Jurkat, Clone E6-1 (cell line): ENCODE measurements around the gene KLHL29.

ENCODE experiments used
- DNase-seq: peaks from one replicate; pipeline ENCODE4 v3.0.0-alpha.2; 2011; ENCODE audit warnings: low read depth, low spot score
- H3K4me3 ChIP-seq: 2 replicates; pipeline ENCODE4 v1.5.1; 2011; ENCODE audit warnings: mild to moderate bottlenecking, low read length, control low read depth, moderate library complexity

The KLHL29 gene

GRCh38 chr2:23500836-23501235 is 115.9 kb downstream of the KLHL29 start:
- DNase-seq, result no peak
- H3K4me3 ChIP-seq, result no peak overlapping the region

- no peak for DNase-seq
- H3K4me3 ChIP-seq, result no peak overlapping the region
Measured at GRCh38 chr2:23502096-23502495, 117.1 kb downstream of the KLHL29 start.

GRCh38 chr2:23503097-23503496 is 118.1 kb downstream of the KLHL29 start:
- no peak overlapping the region for H3K4me3 ChIP-seq
- no peak for DNase-seq

GRCh38 chr2:23503682-23504081 is 118.7 kb downstream of the KLHL29 start:
- H3K4me3 ChIP-seq, result no peak overlapping the region
- no peak for DNase-seq

- DNase-seq, result no peak
- H3K4me3 ChIP-seq, result no peak overlapping the region
Measured at GRCh38 chr2:23504591-23504990, 119.6 kb downstream of the KLHL29 start.

- no peak overlapping the region for H3K4me3 ChIP-seq
- no peak for DNase-seq
Measured at GRCh38 chr2:23505218-23505983, 120.4 kb downstream of the KLHL29 start.

GRCh38 chr2:23505984-23506380 is 121.0 kb downstream of the KLHL29 start:
- no peak overlapping the region for H3K4me3 ChIP-seq
- DNase-seq, result no peak

- no peak overlapping the region for H3K4me3 ChIP-seq
- no peak for DNase-seq
Measured at GRCh38 chr2:23506531-23507266, 121.7 kb downstream of the KLHL29 start.

- no peak for DNase-seq
- H3K4me3 ChIP-seq, result no peak overlapping the region
Measured at GRCh38 chr2:23507267-23508065, 122.5 kb downstream of the KLHL29 start.

GRCh38 chr2:23508066-23508390 is 123.0 kb downstream of the KLHL29 start:
- no peak for DNase-seq
- H3K4me3 ChIP-seq, result no peak overlapping the region

- DNase-seq, result no peak
- H3K4me3 ChIP-seq, result no peak overlapping the region
Measured at GRCh38 chr2:23509103-23509502, 124.1 kb downstream of the KLHL29 start.

- H3K4me3 ChIP-seq, result no peak overlapping the region
- DNase-seq, result no peak
Measured at GRCh38 chr2:23509596-23510292, 124.8 kb downstream of the KLHL29 start.

GRCh38 chr2:23510471-23510870 is 125.5 kb downstream of the KLHL29 start:
- DNase-seq, result no peak
- H3K4me3 ChIP-seq, result no peak overlapping the region

- no peak overlapping the region for H3K4me3 ChIP-seq
- DNase-seq, result no peak
Measured at GRCh38 chr2:23512778-23513177, 127.8 kb downstream of the KLHL29 start.

- DNase-seq, result no peak
- no peak overlapping the region for H3K4me3 ChIP-seq
Measured at GRCh38 chr2:23513245-23513871, 128.4 kb downstream of the KLHL29 start.

GRCh38 chr2:23513872-23514793 is 129.2 kb downstream of the KLHL29 start:
- no peak overlapping the region for H3K4me3 ChIP-seq
- no peak for DNase-seq

- DNase-seq, result no peak
- H3K4me3 ChIP-seq, result no peak overlapping the region
Measured at GRCh38 chr2:23516520-23517256, 131.7 kb downstream of the KLHL29 start.
